ENCODE measurements around the gene AMER3.

Gene AMER3

DNA sequence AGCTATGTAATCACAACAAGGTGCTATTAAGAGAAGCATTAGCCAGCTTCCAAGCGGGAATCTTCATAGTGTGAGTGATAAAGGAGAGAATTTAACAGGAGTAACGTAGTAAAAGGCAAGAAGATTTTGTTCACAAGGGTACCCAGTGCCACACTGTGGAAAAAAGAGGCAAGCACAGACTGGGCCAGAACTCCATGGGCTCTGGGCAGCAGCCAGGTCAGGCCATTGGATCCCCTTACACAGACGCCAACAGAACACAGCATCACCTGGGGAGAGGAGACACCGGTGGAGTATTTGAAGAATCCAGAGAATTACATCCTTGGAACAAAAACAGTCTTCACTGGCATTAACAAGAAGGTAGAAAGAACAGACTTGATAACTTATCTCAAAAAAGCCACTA lies 21.2 kb downstream of the AMER3 start:
- H3K14ac ChIP-seq (ENCODE audit: low read length): no peak overlapping the region
- WGBS (ENCODE audit: extremely low coverage, insufficient coverage, insufficient read length): no CpG with 5 or more reads among the region's 4 CpGs
- no peak overlapping the region for H3K4ac ChIP-seq (ENCODE audit: low read depth, low read length)
- no peak overlapping the region for H3K27ac ChIP-seq (ENCODE audit: low read depth, low read length)
- H4K8ac ChIP-seq (ENCODE audit: low read depth, low read length): no peak overlapping the region
- H3K9ac ChIP-seq (ENCODE audit: low read length): no peak overlapping the region
- no peak overlapping the region for H4K12ac ChIP-seq (ENCODE audit: low read depth, low read length)
- H2BK12ac ChIP-seq (ENCODE audit: low read length): no peak overlapping the region
- no peak overlapping the region for H3K4me2 ChIP-seq (ENCODE audit: low read length)
- DNase-seq: peak; percentile 29 to 57
- H3K79me2 ChIP-seq (ENCODE audit: control insufficient read depth, insufficient read depth, low read length, poor library complexity): no peaks in the 10 kb centered on the region
- H3K79me1 ChIP-seq (ENCODE audit: low read length): no peaks in the 10 kb centered on the region
- H2BK120ac ChIP-seq (ENCODE audit: insufficient read depth, low read length, poor library complexity): no peak overlapping the region
- no peak overlapping the region for H3K23ac ChIP-seq (ENCODE audit: low read length)
- no peaks in the 10 kb centered on the region for H3K36me3 ChIP-seq (ENCODE audit: control insufficient read depth in 1 of 2, insufficient read depth in 2 of 2, low read length in 2 of 2)
- H2AK5ac ChIP-seq (ENCODE audit: low read length): no peak overlapping the region
- H2AFZ ChIP-seq (ENCODE audit: insufficient read depth, low read length, poor library complexity): no peak overlapping the region
- H3K9me3 ChIP-seq (ENCODE audit: insufficient read depth, low read depth, low read length): peaks cover 1% of the 10 kb centered on the region
- H3K18ac ChIP-seq (ENCODE audit: low read length): no peak overlapping the region
- H3K4me1 ChIP-seq (ENCODE audit: control insufficient read depth in 1 of 2, insufficient read depth in 2 of 2, low read length in 2 of 2): no peaks in the 10 kb centered on the region
- H3K27me3 ChIP-seq (ENCODE audit: insufficient read depth, low read length): no peaks in the 10 kb centered on the region
- no peak overlapping the region for H3K4me3 ChIP-seq (ENCODE audit: low read depth, low read length)
- no peak overlapping the region for H2BK5ac ChIP-seq (ENCODE audit: low read depth, low read length, poor library complexity)
- H4K91ac ChIP-seq (ENCODE audit: low read depth, low read length): no peak overlapping the region

DNA sequence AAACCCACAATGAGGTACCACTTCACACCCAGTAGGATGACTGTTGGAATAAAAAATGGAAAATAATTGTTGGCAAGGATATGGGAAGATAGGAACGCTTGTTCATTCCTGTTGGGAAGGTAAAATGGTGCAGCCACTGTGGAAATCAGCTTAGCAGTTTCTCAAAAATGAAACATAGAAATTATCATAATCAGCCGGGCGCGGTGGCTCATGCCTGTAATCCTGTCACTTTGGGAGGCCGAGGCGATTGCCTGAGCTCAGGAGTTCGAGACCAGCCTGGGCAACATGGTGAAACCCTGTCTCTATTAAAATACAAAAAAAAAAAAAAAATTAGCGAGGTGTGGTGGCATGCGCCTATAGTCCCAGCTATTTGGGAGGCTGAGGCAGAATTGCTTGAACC lies 23.4 kb downstream of the AMER3 start:
- Histone ChIP-seq H3K23ac (ENCODE audit: low read length) (no peak overlapping the region), H3K27ac (ENCODE audit: low read depth, low read length) (no peak overlapping the region), H2BK12ac (ENCODE audit: low read length) (no peak overlapping the region), H3K4me2 (ENCODE audit: low read length) (no peak overlapping the region), H4K12ac (ENCODE audit: low read depth, low read length) (no peak overlapping the region), H3K79me1 (ENCODE audit: low read length) (no peaks in the 10 kb centered on the region), H4K91ac (ENCODE audit: low read depth, low read length) (no peak overlapping the region), H3K9ac (ENCODE audit: low read length) (no peak overlapping the region), H2BK5ac (ENCODE audit: low read depth, low read length, poor library complexity) (no peak overlapping the region), H3K18ac (ENCODE audit: low read length) (no peak overlapping the region), H2AK5ac (ENCODE audit: low read length) (no peak overlapping the region), H3K4me3 (ENCODE audit: low read depth, low read length) (no peak overlapping the region), H2AFZ (ENCODE audit: insufficient read depth, low read length, poor library complexity) (no peak overlapping the region), H3K4me1 (ENCODE audit: control insufficient read depth in 1 of 2, insufficient read depth in 2 of 2, low read length in 2 of 2) (no peaks in the 10 kb centered on the region), H3K79me2 (ENCODE audit: control insufficient read depth, insufficient read depth, low read length, poor library complexity) (no peaks in the 10 kb centered on the region), H2BK120ac (ENCODE audit: insufficient read depth, low read length, poor library complexity) (no peak overlapping the region), H3K9me3 (ENCODE audit: insufficient read depth, low read depth, low read length) (no peaks in the 10 kb centered on the region), H4K8ac (ENCODE audit: low read depth, low read length) (no peak overlapping the region), H3K14ac (ENCODE audit: low read length) (no peak overlapping the region), H3K27me3 (ENCODE audit: insufficient read depth, low read length) (no peaks in the 10 kb centered on the region), H3K4ac (ENCODE audit: low read depth, low read length) (no peak overlapping the region), H3K36me3 (ENCODE audit: control insufficient read depth in 1 of 2, insufficient read depth in 2 of 2, low read length in 2 of 2) (no peaks in the 10 kb centered on the region)
- no CpG with 5 or more reads among the region's 9 CpGs for WGBS (ENCODE audit: extremely low coverage, insufficient coverage, insufficient read length)
- no peak for DNase-seq

DNA sequence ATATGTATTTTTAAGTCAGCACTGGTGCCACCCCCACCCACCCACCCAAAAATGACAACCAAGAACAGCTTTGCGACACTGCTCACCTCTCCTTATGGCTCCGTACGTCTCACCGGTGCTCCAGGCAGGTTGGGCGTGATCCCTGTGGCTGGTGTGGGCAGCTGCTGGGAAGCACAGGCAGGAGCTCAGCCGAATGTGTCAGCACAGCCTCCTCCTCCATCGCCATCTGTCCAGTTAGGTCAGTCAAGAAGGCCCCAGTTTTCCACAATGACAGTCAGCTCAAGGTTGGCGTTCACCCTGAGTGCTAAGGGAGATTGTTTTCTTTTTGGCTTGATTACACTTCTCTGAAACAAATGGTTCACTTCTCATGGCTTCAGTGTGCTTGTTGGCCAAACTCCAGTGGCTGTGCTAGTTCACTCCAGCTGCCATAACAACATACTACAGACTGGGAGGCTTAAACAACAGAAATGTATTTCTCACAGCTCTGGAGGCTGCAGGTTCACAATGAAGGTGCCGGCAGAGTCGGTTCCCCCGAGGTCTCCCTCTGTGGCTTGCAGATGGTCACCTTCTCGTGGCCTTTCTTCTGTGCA lies 30.2 kb downstream of the AMER3 start:
- H2BK120ac ChIP-seq (ENCODE audit: insufficient read depth, low read length, poor library complexity): no peak overlapping the region
- no peaks in the 10 kb centered on the region for H3K4me1 ChIP-seq (ENCODE audit: control insufficient read depth in 1 of 2, insufficient read depth in 2 of 2, low read length in 2 of 2)
- no peak overlapping the region for H3K27ac ChIP-seq (ENCODE audit: low read depth, low read length)
- H3K18ac ChIP-seq (ENCODE audit: low read length): no peak overlapping the region
- H3K4me2 ChIP-seq (ENCODE audit: low read length): no peak overlapping the region
- H3K9ac ChIP-seq (ENCODE audit: low read length): no peak overlapping the region
- H3K79me2 ChIP-seq (ENCODE audit: control insufficient read depth, insufficient read depth, low read length, poor library complexity): no peaks in the 10 kb centered on the region
- no peaks in the 10 kb centered on the region for H3K27me3 ChIP-seq (ENCODE audit: insufficient read depth, low read length)
- H3K4ac ChIP-seq (ENCODE audit: low read depth, low read length): no peak overlapping the region
- no peak overlapping the region for H4K12ac ChIP-seq (ENCODE audit: low read depth, low read length)
- no peak overlapping the region for H3K23ac ChIP-seq (ENCODE audit: low read length)
- H2AK5ac ChIP-seq (ENCODE audit: low read length): no peak overlapping the region
- no peak overlapping the region for H3K4me3 ChIP-seq (ENCODE audit: low read depth, low read length)
- H2BK12ac ChIP-seq (ENCODE audit: low read length): no peak overlapping the region
- no peaks in the 10 kb centered on the region for H3K79me1 ChIP-seq (ENCODE audit: low read length)
- no peaks in the 10 kb centered on the region for H3K36me3 ChIP-seq (ENCODE audit: control insufficient read depth in 1 of 2, insufficient read depth in 2 of 2, low read length in 2 of 2)
- H2AFZ ChIP-seq (ENCODE audit: insufficient read depth, low read length, poor library complexity): no peak overlapping the region
- H2BK5ac ChIP-seq (ENCODE audit: low read depth, low read length, poor library complexity): no peak overlapping the region
- no peak for DNase-seq
- no peak overlapping the region for H4K91ac ChIP-seq (ENCODE audit: low read depth, low read length)
- H3K9me3 ChIP-seq (ENCODE audit: insufficient read depth, low read depth, low read length): peaks cover 1% of the 10 kb centered on the region
- H3K14ac ChIP-seq (ENCODE audit: low read length): no peak overlapping the region
- H4K8ac ChIP-seq (ENCODE audit: low read depth, low read length): no peak overlapping the region
- WGBS (ENCODE audit: extremely low coverage, insufficient coverage, insufficient read length): no CpG with 5 or more reads among the region's 12 CpGs

DNA sequence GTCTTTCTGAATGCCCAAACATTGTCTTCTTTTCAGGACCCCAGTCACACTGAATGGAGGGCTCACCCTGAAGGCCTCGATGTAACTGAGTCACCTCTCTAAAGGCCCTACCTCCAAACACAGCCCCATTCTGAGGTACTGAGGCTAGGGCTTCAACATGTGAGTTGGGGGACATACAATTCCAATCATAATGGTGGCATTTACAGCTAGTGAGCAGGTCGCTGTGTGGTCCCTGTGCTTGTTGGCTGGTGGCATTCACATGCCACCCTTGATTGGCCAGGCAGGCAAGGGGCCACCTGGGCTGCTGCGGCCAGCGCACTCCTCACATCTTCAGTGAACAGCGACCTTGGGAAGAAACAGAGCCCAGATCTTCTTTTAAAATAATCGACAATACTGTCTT lies 30.7 kb downstream of the AMER3 start:
- no CpG with 5 or more reads among the region's 6 CpGs for WGBS (ENCODE audit: extremely low coverage, insufficient coverage, insufficient read length)

More for the DNA sequence above, 30.7 kb downstream of the AMER3 start:
- H3K14ac ChIP-seq (ENCODE audit: low read length): no peak overlapping the region
- H3K23ac ChIP-seq (ENCODE audit: low read length): no peak overlapping the region
- H4K12ac ChIP-seq (ENCODE audit: low read depth, low read length): no peak overlapping the region
- H3K4me3 ChIP-seq (ENCODE audit: low read depth, low read length): no peak overlapping the region
- no peaks in the 10 kb centered on the region for H3K36me3 ChIP-seq (ENCODE audit: control insufficient read depth in 1 of 2, insufficient read depth in 2 of 2, low read length in 2 of 2)
- no peak overlapping the region for H2AK5ac ChIP-seq (ENCODE audit: low read length)
- no peak overlapping the region for H3K4ac ChIP-seq (ENCODE audit: low read depth, low read length)
- peaks cover 1% of the 10 kb centered on the region for H3K9me3 ChIP-seq (ENCODE audit: insufficient read depth, low read depth, low read length)
- H3K79me1 ChIP-seq (ENCODE audit: low read length): no peaks in the 10 kb centered on the region
- H3K9ac ChIP-seq (ENCODE audit: low read length): no peak overlapping the region
- DNase-seq: no peak
- H3K27me3 ChIP-seq (ENCODE audit: insufficient read depth, low read length): no peaks in the 10 kb centered on the region
- no peak overlapping the region for H4K8ac ChIP-seq (ENCODE audit: low read depth, low read length)
- no peak overlapping the region for H3K4me2 ChIP-seq (ENCODE audit: low read length)
- H3K4me1 ChIP-seq (ENCODE audit: control insufficient read depth in 1 of 2, insufficient read depth in 2 of 2, low read length in 2 of 2): no peaks in the 10 kb centered on the region
- H2BK12ac ChIP-seq (ENCODE audit: low read length): no peak overlapping the region
- H4K91ac ChIP-seq (ENCODE audit: low read depth, low read length): no peak overlapping the region
- H2BK120ac ChIP-seq (ENCODE audit: insufficient read depth, low read length, poor library complexity): no peak overlapping the region
- no peak overlapping the region for H3K27ac ChIP-seq (ENCODE audit: low read depth, low read length)
- no peak overlapping the region for H3K18ac ChIP-seq (ENCODE audit: low read length)
- H2BK5ac ChIP-seq (ENCODE audit: low read depth, low read length, poor library complexity): no peak overlapping the region
- H2AFZ ChIP-seq (ENCODE audit: insufficient read depth, low read length, poor library complexity): no peak overlapping the region
- H3K79me2 ChIP-seq (ENCODE audit: control insufficient read depth, insufficient read depth, low read length, poor library complexity): no peaks in the 10 kb centered on the region

Measured in trophoblast cell (in vitro differentiated cells and primary cell).